ENCODE results near the gene MCF2L2. TPM values are rescaled to one million over a fixed set of nuclear protein-coding genes. Genes with fewer than 3 reads are reported as not detected.

Gene MCF2L2
- total and polyA plus RNA-seq, 3 donors from 2014 or later, result 6.8 to 24.2 (median 14.6) TPM

DNA sequence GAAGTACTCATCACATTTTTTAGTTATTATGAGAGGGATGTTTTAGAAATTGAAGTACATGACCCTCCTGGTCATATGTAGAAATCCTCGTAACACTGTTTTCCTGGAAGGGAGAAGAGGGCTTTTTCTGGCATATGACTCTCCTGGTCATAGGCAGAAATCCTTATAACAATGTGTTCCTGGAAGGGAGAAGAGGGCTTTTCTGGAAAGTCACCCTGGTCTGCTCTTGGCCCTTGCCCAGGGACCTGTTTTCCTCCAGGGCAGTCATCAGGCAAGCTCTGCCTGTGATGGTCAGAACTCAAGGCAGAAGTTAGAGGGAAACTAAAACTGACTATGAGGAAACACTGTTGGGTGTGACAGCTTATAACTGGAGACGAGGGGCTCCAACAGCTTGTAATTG lies 293.6 kb downstream of the MCF2L2 start:
- Histone ChIP-seq H3K27ac (no peak overlapping the region), H3K4me3 (no peak overlapping the region), H3K27me3 (no peaks in the 10 kb centered on the region), H3K36me3 (ENCODE audit: low read depth, missing control alignments) (no peaks in the 10 kb centered on the region), H3K9me3 (no peaks in the 10 kb centered on the region), H3K4me1 (no peaks in the 10 kb centered on the region)
- no peak for TF ChIP-seq POLR2A (IDR thresholded peaks at IDR 0.05)
- TF ChIP-seq, protein P1, sequence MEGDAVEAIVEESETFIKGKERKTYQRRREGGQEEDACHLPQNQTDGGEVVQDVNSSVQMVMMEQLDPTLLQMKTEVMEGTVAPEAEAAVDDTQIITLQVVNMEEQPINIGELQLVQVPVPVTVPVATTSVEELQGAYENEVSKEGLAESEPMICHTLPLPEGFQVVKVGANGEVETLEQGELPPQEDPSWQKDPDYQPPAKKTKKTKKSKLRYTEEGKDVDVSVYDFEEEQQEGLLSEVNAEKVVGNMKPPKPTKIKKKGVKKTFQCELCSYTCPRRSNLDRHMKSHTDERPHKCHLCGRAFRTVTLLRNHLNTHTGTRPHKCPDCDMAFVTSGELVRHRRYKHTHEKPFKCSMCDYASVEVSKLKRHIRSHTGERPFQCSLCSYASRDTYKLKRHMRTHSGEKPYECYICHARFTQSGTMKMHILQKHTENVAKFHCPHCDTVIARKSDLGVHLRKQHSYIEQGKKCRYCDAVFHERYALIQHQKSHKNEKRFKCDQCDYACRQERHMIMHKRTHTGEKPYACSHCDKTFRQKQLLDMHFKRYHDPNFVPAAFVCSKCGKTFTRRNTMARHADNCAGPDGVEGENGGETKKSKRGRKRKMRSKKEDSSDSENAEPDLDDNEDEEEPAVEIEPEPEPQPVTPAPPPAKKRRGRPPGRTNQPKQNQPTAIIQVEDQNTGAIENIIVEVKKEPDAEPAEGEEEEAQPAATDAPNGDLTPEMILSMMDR (IDR thresholded peaks at IDR 0.05), result no peak
- WGBS, 2 donors, result 55 to 81% methylated on average over 2 of the region's 2 CpGs
- no peak for DNase-seq
- intact Hi-C loops (cut with DNase I; ENCODE audit: low total_unique reads), result no loop called here

DNA sequence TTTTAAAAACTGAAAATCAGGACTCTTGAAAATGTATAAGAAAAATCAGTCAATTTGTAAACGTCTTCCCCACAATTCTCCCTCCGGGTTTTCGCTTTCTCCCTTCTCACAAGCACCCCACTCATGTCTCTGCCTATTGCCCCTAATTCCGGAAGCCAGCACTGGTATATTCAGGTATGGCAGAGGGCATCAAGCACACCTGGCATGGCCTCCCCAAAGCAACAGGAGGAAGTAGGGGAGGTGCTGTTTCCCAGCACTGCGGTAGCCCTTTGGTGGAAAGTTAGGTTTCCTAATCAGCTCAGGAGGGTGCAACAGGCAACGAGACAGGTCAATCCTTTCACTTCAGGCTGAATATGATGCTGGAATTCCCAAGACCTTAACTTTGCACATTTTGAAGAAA lies 296.0 kb downstream of the MCF2L2 start:
- H3K9me3 ChIP-seq, result no peaks in the 10 kb centered on the region
- H3K27ac ChIP-seq, result no peak overlapping the region
- TF ChIP-seq POLR2A (IDR thresholded peaks at IDR 0.05), result no peak
- TF ChIP-seq, protein P1 (IDR thresholded peaks at IDR 0.05), result no peak
- no peaks in the 10 kb centered on the region for H3K4me1 ChIP-seq
- H3K36me3 ChIP-seq (ENCODE audit: low read depth, missing control alignments), result no peaks in the 10 kb centered on the region
- intact Hi-C loops (cut with DNase I; ENCODE audit: low total_unique reads), result no loop called here
- DNase-seq, result no peak
- WGBS, 2 donors, result 52 to 55% methylated on average over 6 of the region's 6 CpGs
- H3K27me3 ChIP-seq, result no peaks in the 10 kb centered on the region
- H3K4me3 ChIP-seq, result no peak overlapping the region

DNA sequence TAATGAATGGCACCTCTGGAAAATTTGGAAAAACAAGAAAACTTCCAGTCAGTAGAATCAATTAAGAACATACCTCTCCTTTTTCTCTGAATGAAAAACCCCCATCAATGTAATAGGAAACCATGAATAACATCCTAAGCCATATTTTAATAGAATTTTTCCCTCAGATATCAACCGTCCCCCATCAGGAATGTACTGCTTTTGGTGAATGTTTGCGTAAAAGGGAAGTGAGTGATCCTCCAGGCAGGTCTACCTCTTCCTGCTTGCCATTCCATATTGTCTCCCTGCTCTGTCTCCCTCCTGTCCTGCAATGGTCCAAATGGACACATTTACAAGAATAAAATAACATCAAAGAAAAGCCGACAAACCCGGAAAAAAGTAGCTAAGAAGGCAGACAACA lies 296.7 kb downstream of the MCF2L2 start:
- H3K27ac ChIP-seq, result no peak overlapping the region
- no peaks in the 10 kb centered on the region for H3K4me1 ChIP-seq
- no peaks in the 10 kb centered on the region for H3K9me3 ChIP-seq
- no peaks in the 10 kb centered on the region for H3K27me3 ChIP-seq
- no peaks in the 10 kb centered on the region for H3K36me3 ChIP-seq (ENCODE audit: low read depth, missing control alignments)
- no peak overlapping the region for H3K4me3 ChIP-seq
- intact Hi-C loops (cut with DNase I; ENCODE audit: low total_unique reads), result no loop called here
- DNase-seq, result no peak
- TF ChIP-seq, protein P1 (IDR thresholded peaks at IDR 0.05), result no peak
- TF ChIP-seq POLR2A (IDR thresholded peaks at IDR 0.05), result no peak
- WGBS, 2 donors, result 58 to 67% methylated on average over 4 of the region's 4 CpGs

- H3K9me3 ChIP-seq, result no peaks in the 10 kb centered on the region
- no peaks in the 10 kb centered on the region for H3K4me1 ChIP-seq
- no peaks in the 10 kb centered on the region for H3K36me3 ChIP-seq (ENCODE audit: low read depth, missing control alignments)
- intact Hi-C loops (cut with DNase I; ENCODE audit: low total_unique reads), result no loop called here
- TF ChIP-seq, protein P1 (IDR thresholded peaks at IDR 0.05), result no peak
- no peak for TF ChIP-seq POLR2A (IDR thresholded peaks at IDR 0.05)
- no peak for DNase-seq
- H3K27me3 ChIP-seq, result no peaks in the 10 kb centered on the region
- no peak overlapping the region for H3K27ac ChIP-seq
- 68 to 84% methylated on average over 4 of the region's 4 CpGs for WGBS, 2 donors
- H3K4me3 ChIP-seq, result no peak overlapping the region
Observed at GRCh38 chr3:183131186-183131725, 297.2 kb downstream of the MCF2L2 start.

GRCh38 chr3:183129243-183129642 lies 299.2 kb downstream of the MCF2L2 start:
- 88 to 98% methylated on average over 1 of the region's 1 CpG for WGBS, 2 donors
- Histone ChIP-seq H3K4me3 (no peak overlapping the region), H3K27ac (no peak overlapping the region), H3K9me3 (no peaks in the 10 kb centered on the region), H3K4me1 (no peaks in the 10 kb centered on the region), H3K27me3 (no peaks in the 10 kb centered on the region), H3K36me3 (ENCODE audit: low read depth, missing control alignments) (no peaks in the 10 kb centered on the region)
- no peak for DNase-seq
- intact Hi-C loops (cut with DNase I; ENCODE audit: low total_unique reads), result no loop called here
- TF ChIP-seq, protein P1 (IDR thresholded peaks at IDR 0.05), result no peak
- no peak for TF ChIP-seq POLR2A (IDR thresholded peaks at IDR 0.05)
